C4-2B (cell line): Measurements from ENCODE around the gene MAST1.

ENCODE experiments used
- CTCF ChIP-seq: fragments of 450-650 bp; conservative IDR thresholded peaks from 2 replicates; pipeline ENCODE4 v1.5.1; 2017; ENCODE audit warnings: mild to moderate bottlenecking
- ZFX ChIP-seq: fragments of 450-650 bp; IDR thresholded peaks from 2 replicates; pipeline ENCODE4 v1.6.1; 2017

- TF ChIP-seq CTCF: no peak
- no peak for TF ChIP-seq ZFX
Measured at GRCh38 chr19:12899891-12900518, 61.7 kb downstream of the MAST1 start.
